ENCODE measurements around the gene PDE6A.
"Not testable (repeated sequence)": the region's sequence is repeated elsewhere in the genome, so short reads cannot be mapped to it uniquely, and the experiment has no call there.

PDE6A gene

DNA sequence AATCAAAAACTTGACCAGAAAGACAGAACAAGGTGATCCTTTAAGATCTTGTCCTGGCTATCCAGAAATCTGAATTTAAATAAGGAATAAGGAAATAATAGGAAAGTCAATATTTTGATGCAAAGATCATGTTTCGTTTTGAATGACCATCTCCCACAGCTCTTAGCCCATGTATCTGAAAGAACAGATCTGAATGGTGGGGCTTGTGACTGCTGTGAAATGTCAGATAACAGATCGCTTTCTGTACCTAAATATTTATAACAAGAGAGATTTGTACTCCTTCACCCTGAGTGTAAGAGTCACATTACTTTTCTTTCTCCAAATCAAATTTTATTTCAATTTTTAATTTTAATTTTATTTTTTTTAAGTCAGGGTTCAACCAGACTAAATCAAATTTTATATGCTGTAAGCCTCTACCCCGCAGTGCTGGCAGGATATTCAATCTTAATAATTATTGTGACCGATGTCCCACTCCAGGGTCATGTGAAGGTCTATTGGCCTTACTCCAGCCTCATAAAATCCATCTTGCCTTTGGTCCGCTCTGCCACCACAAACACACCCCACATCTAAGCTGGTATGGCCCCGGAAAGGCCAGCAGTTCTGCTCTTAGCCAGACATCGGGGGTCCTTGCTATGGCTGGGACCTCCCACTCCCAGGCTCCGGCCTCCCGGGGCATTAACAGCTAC lies 9.0 kb upstream of the PDE6A start:
- TF ChIP-seq, protein P1, sequence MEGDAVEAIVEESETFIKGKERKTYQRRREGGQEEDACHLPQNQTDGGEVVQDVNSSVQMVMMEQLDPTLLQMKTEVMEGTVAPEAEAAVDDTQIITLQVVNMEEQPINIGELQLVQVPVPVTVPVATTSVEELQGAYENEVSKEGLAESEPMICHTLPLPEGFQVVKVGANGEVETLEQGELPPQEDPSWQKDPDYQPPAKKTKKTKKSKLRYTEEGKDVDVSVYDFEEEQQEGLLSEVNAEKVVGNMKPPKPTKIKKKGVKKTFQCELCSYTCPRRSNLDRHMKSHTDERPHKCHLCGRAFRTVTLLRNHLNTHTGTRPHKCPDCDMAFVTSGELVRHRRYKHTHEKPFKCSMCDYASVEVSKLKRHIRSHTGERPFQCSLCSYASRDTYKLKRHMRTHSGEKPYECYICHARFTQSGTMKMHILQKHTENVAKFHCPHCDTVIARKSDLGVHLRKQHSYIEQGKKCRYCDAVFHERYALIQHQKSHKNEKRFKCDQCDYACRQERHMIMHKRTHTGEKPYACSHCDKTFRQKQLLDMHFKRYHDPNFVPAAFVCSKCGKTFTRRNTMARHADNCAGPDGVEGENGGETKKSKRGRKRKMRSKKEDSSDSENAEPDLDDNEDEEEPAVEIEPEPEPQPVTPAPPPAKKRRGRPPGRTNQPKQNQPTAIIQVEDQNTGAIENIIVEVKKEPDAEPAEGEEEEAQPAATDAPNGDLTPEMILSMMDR (IDR thresholded peaks at IDR 0.05; ENCODE audit: insufficient read depth, low read depth, low read length, missing control alignments): no peak
- H3K4me3 ChIP-seq (ENCODE audit: low read length): no peak overlapping the region
- no peak for DNase-seq (ENCODE audit: low read depth)

- H3K4me3 ChIP-seq (ENCODE audit: low read length): no peak overlapping the region
- TF ChIP-seq, protein P1 (IDR thresholded peaks at IDR 0.05; ENCODE audit: insufficient read depth, low read depth, low read length, missing control alignments): peak; percentile 4
- no peak for DNase-seq (ENCODE audit: low read depth)
These were observed 6.7 kb upstream of the PDE6A start for GRCh38 chr5:149951138-149951749.

DNA sequence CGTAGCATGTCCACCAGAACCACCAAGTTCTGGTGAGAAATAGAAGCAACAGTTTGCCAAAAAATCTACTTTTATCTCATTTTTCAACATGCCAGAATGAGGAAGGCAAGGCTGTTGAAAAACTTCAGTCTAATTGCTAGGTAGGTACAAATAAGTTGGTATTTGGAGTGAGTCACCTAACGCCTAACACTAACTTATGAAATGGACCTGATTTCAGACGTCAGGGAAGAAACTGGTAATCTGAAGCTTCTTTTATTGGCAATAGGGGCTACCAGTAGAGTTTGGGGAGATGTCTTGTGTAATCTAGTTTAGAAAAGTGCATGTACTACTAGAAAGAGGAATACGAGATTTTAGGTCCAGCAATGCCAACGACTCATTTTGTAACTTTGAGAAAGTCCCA lies 4.4 kb upstream of the PDE6A start:
- TF ChIP-seq, protein P1 (IDR thresholded peaks at IDR 0.05; ENCODE audit: insufficient read depth, low read depth, low read length, missing control alignments): no peak
- peak; percentile 46 for DNase-seq (ENCODE audit: low read depth)
- no peak overlapping the region for H3K4me3 ChIP-seq (ENCODE audit: low read length)

- no peak overlapping the region for H3K4me3 ChIP-seq (ENCODE audit: low read length)
- no peak for DNase-seq (ENCODE audit: low read depth)
- TF ChIP-seq, protein P1 (IDR thresholded peaks at IDR 0.05; ENCODE audit: insufficient read depth, low read depth, low read length, missing control alignments): no peak
These were observed 1.5 kb upstream of the PDE6A start for GRCh38 chr5:149946118-149946517.

GRCh38 chr5:149943177-149943949 lies 1.2 kb downstream of the PDE6A start:
- H3K4me3 ChIP-seq (ENCODE audit: low read length): not testable (repeated sequence)
- DNase-seq (ENCODE audit: low read depth): peak; percentile 51

DNA sequence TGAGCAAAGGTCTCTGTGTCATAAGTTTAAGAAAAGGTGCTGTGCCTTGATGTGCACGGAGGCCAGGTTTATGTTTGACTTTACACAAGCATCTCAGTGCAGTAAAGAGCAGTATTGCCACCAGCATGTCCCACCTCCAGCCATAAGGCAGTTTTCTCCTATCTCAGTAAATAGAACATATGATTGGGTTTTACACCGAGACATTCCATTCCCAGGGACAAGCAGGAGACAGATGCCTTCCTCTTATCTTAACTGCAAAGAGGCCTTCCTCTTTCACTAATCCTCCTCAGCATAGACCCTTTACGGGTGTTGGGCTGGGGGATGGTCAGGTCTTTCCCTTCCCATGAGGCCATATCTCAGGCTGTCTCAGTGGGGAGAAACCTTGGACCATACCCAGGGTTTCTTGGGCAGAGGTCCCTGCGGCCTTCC lies 1.8 kb downstream of the PDE6A start:
- not testable (repeated sequence) for DNase-seq (ENCODE audit: low read depth); H3K4me3 ChIP-seq (ENCODE audit: low read length)

- no peak overlapping the region for H3K4me3 ChIP-seq (ENCODE audit: low read length)
- no peak for DNase-seq (ENCODE audit: low read depth)
- TF ChIP-seq, protein P1 (IDR thresholded peaks at IDR 0.05; ENCODE audit: insufficient read depth, low read depth, low read length, missing control alignments): no peak
These were observed 2.4 kb downstream of the PDE6A start for GRCh38 chr5:149942199-149942598.
